Pancreas (tissue), 10 donors: ENCODE results near the gene MCAT. TPM values are rescaled to one million over a fixed set of nuclear protein-coding genes. Genes with fewer than 3 reads are reported as not detected.

Experiments
- ATAC-seq, 4 donors: fragments of 200-7000 bp; cut with Tn5 transposase; one replicate each; pipeline versions ENCODE4 v1.8.0 to v1.9.1; 2020; ENCODE audit warnings: mild to moderate bottlenecking in 4 of 4, moderate library complexity in 4 of 4
- DNase-seq, 6 donors: peaks; one replicate each; pipeline ENCODE4 v3.0.0-alpha.2; 2020
- FAIRE-seq: peaks from 2 replicates; lab custom pipeline; 2012; peaks lifted over from hg19 to GRCh38; lab: Jason Lieb, UNC
- H3K27ac ChIP-seq, 4 donors: fragments of 200-600 bp; sonication (generic); 1 replicate in 3 of 4; 2 replicates in 1 of 4; pipeline versions ENCODE4 v1.5.0 to v1.8.0; 2020
- H3K27me3 ChIP-seq, 4 donors: fragments of 200-600 bp; one replicate each; pipeline ENCODE4 v1.8.0; 2021
- H3K36me3 ChIP-seq, 3 donors: fragments of 200-600 bp; sonication (generic) in 1 of 3; one replicate each; pipeline versions ENCODE4 v1.5.0 to v1.8.0; 2020 to 2021
- H3K4me1 ChIP-seq, 3 donors: fragments of 200-600 bp; one replicate each; pipeline ENCODE4 v1.8.0; 2021
- H3K4me3 ChIP-seq, 4 donors: fragments of 200-600 bp; sonication (generic) in 2 of 4; one replicate each; pipeline versions ENCODE4 v1.5.0 to v1.8.0; 2020 to 2021
- H3K9me3 ChIP-seq, 4 donors: fragments of 200-600 bp; one replicate each; pipeline ENCODE4 v1.8.0; 2021
- CTCF ChIP-seq, 4 donors: fragments of 200-600 bp; sonication (generic) in 3 of 4; IDR thresholded peaks; one replicate each; pipeline versions ENCODE4 v1.5.0 to v1.8.0; 2021; ENCODE audit warnings: antibody characterized with exemption in 4 of 4
- WGBS, 2 donors: extraction: QIAGEN DNeasy Blood & Tissue Kit; methylation state at CpG; one replicate each; pipeline ENCODE4 v1.1.7; 2013; 5-methylcytosine and 5-hydroxymethylcytosine counted together
- intact Hi-C, 3 donors: fragments of 100-400 bp; cut with DNase I; formaldehyde crosslinking; loops; one replicate each; pipeline versions ENCODE4 v1.11.1 to v1.14.2; 2022
- polyA plus RNA-seq, 2 donors: library from polyadenylated mRNA; stranded (reverse); fragments of 200-250 nt; gene quantifications; one replicate each; pipeline ENCODE4 v1.2.3, GENCODE V29; 2013
- total RNA-seq, 6 donors: library from RNA; stranded (reverse); fragmentation: NEBNext Ultra II Directional in 4 of 6; extraction: Animal tissue kit (Norgen Biotek cat#: 25700) in 4 of 6; gene quantifications; one replicate each; pipeline versions ENCODE4 v1.2.1 to v1.2.4, GENCODE V29; 2021 to 2023
- donor health status: healthy with polysubstance abuse.
- donor health status: DM: no; HTN: no; CAD: no; lungs with moderate emphysema.
- donor health status: DM: no; HTN: no; CAD: no.
- donor health status: control.
- donor health status: control.
- donor health status: Bipolar disorder and iron deficiency.
- donor health status: DM: yes; HTN: yes; CAD: no.
- donor health status: DM: no; HTN: no; CAD: no.
- donor health status: DM: no; HTN: no; CAD: no.
- donor health status: DM: yes; HTN: yes; CAD: no.

Gene MCAT
- total and polyA plus RNA-seq, 8 donors: 7.0 to 14.1 (median 10.7) TPM

GRCh38 chr22:43129426-43130425 is 13.5 kb downstream of the MCAT start:
- Histone ChIP-seq H3K27me3 (no peaks in the 10 kb centered on the region), H3K4me1 (peaks cover 5 to 12% (median 10%) of the 10 kb centered on the region in 3 donors), H3K27ac (peak overlapping the region in 1 of 4 donors; percentile 68), H3K36me3 (peaks cover 0 to 11% (median 0%) of the 10 kb centered on the region in 3 donors), H3K4me3 (no peak overlapping the region), H3K9me3 (no peaks in the 10 kb centered on the region)
- ATAC-seq (peak in 1 of 4 donors; percentile 2), DNase-seq (no peak), FAIRE-seq (no peak)
- no peak for TF ChIP-seq CTCF (IDR thresholded peaks at IDR 0.05)
- intact Hi-C loops: no loop called here
- WGBS, 2 donors: 57 to 63% methylated on average over 16 of the region's 16 CpGs

GRCh38 chr22:43128928-43129424 is 14.2 kb downstream of the MCAT start:
- Histone ChIP-seq H3K27me3 (no peaks in the 10 kb centered on the region), H3K4me3 (no peak overlapping the region), H3K27ac (peak overlapping the region in 1 of 4 donors; percentile 68), H3K36me3 (peaks cover 0 to 11% (median 0%) of the 10 kb centered on the region in 3 donors), H3K9me3 (no peaks in the 10 kb centered on the region), H3K4me1 (peaks cover 5 to 12% (median 10%) of the 10 kb centered on the region in 3 donors)
- no peak for FAIRE-seq
- ATAC-seq: peak; percentile 67 to 86 (median 69)
- 24 to 28% methylated on average over 20 of the region's 20 CpGs for WGBS, 2 donors
- intact Hi-C loops: no loop called here
- peak; percentile 34 to 80 (median 66) for DNase-seq
- no peak for TF ChIP-seq CTCF (IDR thresholded peaks at IDR 0.05)

- FAIRE-seq (no peak), DNase-seq (no peak), ATAC-seq (peak in 2 of 4 donors; percentile 4 to 18)
- H3K36me3 ChIP-seq: peaks cover 0 to 8% (median 0%) of the 10 kb centered on the region in 3 donors
- TF ChIP-seq CTCF (IDR thresholded peaks at IDR 0.05): no peak
- 73 to 79% methylated on average over 13 of the region's 13 CpGs for WGBS, 2 donors
- H3K27ac ChIP-seq: peak overlapping the region in 1 of 4 donors; percentile 52
- H3K4me3 ChIP-seq: no peak overlapping the region
- intact Hi-C loops: no loop called here
- no peaks in the 10 kb centered on the region for H3K9me3 ChIP-seq
- H3K4me1 ChIP-seq: peaks cover 5 to 12% (median 10%) of the 10 kb centered on the region in 3 donors
- H3K27me3 ChIP-seq: no peaks in the 10 kb centered on the region
Observed at GRCh38 chr22:43128116-43128515, 15.1 kb downstream of the MCAT start.

- no peak for DNase-seq
- H3K36me3 ChIP-seq: peaks cover 0 to under 1% (median 0%) of the 10 kb centered on the region in 3 donors
- no peak for TF ChIP-seq CTCF (IDR thresholded peaks at IDR 0.05)
- no peaks in the 10 kb centered on the region for H3K9me3 ChIP-seq
- intact Hi-C loops: no loop called here
- ATAC-seq: peak in 3 of 4 donors; percentile 7 to 48 (median 44)
- WGBS, 2 donors: 90 to 91% methylated on average over 17 of the region's 17 CpGs
- no peaks in the 10 kb centered on the region for H3K27me3 ChIP-seq
- H3K27ac ChIP-seq: peak overlapping the region in 2 of 4 donors; percentile 41 to 52
- peaks cover 5 to 12% (median 10%) of the 10 kb centered on the region in 3 donors for H3K4me1 ChIP-seq
- H3K4me3 ChIP-seq: no peak overlapping the region
- no peak for FAIRE-seq
Observed at GRCh38 chr22:43127166-43127908, 15.9 kb downstream of the MCAT start.
